Measurements from ENCODE around the gene UNC5C.

The UNC5C gene

GRCh38 chr4:95358421-95358820, 190.4 kb downstream of the UNC5C start:
- DNase-seq (ENCODE audit: low read depth in 4 of 4, low spot score in 1 of 4): no peak

GRCh38 chr4:95355021-95355420, 193.8 kb downstream of the UNC5C start:
- no peak for DNase-seq (ENCODE audit: low read depth in 4 of 4, low spot score in 1 of 4)

DNA sequence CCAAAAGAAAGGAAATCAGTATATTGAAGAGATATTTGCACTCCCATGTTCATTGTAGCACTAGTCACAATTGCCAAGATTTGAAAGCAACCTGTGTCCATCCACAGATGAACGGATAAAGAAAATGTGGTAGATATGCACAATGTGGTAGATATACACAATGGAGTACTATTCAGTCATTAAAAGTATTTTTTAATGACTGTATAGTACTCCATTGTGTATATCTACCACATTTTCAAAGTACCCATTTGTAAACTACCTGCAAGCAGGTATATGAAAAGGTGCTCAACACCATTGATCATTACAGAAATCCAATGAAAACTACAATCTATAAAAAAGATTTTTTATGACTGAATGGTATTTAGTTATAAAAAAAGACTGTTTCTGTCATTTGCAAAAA, 200.4 kb downstream of the UNC5C start:
- no peak for DNase-seq (ENCODE audit: low read depth in 4 of 4, low spot score in 1 of 4)

- DNase-seq (ENCODE audit: low read depth in 4 of 4, low spot score in 1 of 4): no peak
Measured at GRCh38 chr4:95343235-95343634, 205.5 kb downstream of the UNC5C start.

DNA sequence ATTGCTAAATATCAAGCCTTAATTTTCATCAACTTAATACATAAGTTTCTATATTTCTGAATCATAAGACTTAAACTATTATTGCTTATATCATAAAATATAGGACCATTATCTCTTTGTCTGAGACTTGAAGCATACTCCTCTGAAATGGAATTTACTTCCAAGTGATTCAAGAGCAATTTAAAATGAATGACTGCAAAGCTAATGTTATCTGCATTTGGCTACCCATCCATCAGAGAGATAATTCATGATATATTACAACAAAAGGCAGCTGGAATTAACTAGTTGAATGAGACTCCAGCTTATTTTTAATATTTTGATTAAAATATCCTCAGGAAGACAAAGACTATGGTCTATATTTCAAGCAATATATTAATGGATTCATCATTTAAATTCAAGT, 208.6 kb downstream of the UNC5C start:
- no peak for DNase-seq (ENCODE audit: low read depth in 4 of 4, low spot score in 1 of 4)

DNA sequence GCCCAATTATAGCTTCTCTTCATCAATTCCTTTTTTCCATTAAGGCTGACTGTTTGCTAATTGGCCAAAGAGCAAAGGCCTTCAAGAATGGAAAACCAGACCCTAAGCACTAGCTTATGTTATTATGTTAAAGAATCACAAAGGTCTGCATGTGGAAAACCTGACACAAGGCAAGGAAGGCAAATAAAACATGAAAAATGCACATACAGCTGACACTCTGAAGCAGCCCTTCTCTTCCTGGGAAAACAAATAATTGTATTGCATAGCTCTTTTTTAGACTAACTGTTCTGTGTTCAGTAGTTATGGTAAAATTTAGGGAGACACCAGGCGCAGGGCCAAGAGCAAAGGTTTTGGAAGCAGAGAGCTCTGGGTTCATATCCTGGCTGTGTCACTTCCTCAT, 223.1 kb downstream of the UNC5C start:
- no peak for DNase-seq (ENCODE audit: low read depth in 4 of 4, low spot score in 1 of 4)

- no peak for DNase-seq (ENCODE audit: low read depth in 4 of 4, low spot score in 1 of 4)
Measured at GRCh38 chr4:95319169-95319568, 229.6 kb downstream of the UNC5C start.

GRCh38 chr4:95318483-95318882, 230.3 kb downstream of the UNC5C start:
- DNase-seq (ENCODE audit: low read depth in 4 of 4, low spot score in 1 of 4): no peak

DNA sequence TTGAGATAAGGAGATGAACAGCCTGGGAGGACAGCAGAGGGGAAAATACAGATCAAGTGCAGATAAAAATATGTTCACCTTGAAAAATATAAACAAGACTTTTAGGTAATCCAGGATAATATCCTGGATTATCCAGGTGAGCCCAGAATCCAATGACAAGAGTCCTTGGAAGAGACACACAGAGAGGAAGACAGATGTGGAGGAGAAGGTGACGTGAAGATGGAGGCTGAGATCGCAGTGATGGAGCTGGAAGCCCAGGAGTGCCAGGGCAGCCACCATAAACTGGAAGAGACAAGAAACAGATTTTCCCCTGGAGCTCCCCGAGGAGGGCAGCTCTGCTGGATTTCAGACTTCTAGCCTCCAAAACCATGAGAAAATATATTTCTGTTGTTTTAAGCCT, 230.7 kb downstream of the UNC5C start:
- no peak for DNase-seq (ENCODE audit: low read depth in 4 of 4, low spot score in 1 of 4)

DNA sequence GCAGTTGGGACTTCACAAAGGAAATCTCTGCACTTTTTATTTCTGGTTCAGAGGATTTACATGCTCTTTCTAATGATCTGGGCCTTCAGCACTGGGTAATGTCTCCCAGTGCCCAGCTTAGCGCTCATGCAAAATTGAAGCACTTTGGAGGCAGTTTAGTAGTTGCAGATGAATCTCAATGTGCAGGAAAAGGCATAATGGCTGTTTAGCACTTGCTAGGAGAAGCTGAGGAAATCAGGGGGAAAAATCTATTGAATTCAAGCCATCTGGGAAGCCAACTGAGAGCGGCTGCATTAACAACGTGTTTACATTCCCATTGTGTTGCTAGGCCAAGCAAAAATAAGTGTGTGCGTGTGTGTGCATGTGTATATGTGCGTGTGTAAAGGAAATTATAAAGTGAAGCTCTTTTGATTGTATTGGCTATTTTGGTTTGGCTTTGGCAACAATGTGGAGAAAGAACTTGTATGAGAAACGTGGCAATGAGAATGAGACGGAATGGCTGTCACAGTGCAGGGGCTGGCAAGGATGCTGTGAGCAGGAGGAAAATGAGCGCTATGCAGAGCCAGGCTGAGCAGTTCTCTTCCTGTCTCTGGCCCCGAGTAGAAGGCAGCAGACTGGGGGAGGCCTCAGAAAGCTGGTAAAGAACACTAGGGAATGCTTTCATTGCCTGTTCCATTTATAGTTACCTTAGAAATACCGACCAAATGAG, 231.5 kb downstream of the UNC5C start:
- DNase-seq (ENCODE audit: low read depth in 4 of 4, low spot score in 1 of 4): no peak

DNA sequence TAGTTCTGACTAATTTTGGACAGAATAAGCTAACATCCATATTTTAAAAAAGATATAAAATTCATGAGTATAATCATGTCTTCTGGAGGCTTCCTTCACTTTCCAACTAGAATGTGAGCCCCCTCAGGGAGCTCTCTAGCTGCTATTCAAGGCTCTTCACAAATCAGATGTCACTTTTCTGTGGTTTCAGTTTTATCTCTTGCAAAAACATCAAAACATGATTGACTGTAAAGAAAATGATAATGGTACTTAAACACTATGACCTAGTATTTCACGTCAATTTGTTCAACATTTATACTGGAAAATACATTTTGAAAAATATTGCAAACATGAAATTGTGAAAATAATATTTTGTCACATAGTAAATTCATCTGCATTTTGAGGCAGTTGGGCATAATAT, 234.2 kb downstream of the UNC5C start:
- no peak for DNase-seq (ENCODE audit: low read depth in 4 of 4, low spot score in 1 of 4)

DNA sequence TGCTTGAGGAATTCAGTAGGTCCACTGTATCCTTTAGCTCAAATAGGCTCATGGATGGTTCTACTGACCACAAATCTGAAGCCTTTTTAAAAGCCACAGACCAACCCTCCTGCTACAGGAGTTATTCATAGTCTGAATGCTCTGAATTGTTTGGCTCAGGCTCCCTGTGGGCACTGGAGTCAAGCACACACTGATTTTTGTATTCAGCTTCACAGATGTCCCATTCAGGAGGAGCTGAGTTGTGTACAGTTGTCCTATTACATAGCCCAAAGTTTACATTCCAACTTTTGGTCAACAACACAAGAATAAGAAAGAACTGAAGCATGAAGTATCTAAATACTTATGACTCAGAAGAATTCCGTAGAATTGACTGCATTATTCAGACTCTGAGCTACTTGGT, 243.9 kb downstream of the UNC5C start:
- no peak for DNase-seq (ENCODE audit: low read depth in 4 of 4, low spot score in 1 of 4)

- DNase-seq (ENCODE audit: low read depth in 4 of 4, low spot score in 1 of 4): no peak
Measured at GRCh38 chr4:95300304-95300703, 248.5 kb downstream of the UNC5C start.

- DNase-seq (ENCODE audit: low read depth in 4 of 4, low spot score in 1 of 4): no peak
Measured at GRCh38 chr4:95296052-95296451, 252.7 kb downstream of the UNC5C start.

- no peak for DNase-seq (ENCODE audit: low read depth in 4 of 4, low spot score in 1 of 4)
Measured at GRCh38 chr4:95295157-95295556, 253.6 kb downstream of the UNC5C start.

DNA sequence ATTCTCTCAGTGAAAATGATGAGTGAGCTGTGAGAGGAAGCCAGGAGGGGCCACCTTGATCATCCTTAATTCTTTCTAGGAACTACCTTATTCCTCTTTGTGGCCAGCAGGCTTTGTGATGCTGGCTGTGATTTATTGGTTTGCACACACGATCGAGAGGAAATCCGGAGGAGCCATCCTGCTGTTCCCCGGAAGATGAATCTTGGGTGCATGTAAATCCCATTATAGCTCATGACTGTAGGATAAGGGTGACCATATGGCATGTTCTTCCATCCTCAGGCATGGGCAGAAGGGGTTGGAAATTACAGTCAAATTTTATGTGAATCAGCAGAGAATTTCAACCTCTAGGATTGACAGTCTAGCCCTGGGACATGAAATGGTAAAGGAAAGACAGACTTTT, 254.5 kb downstream of the UNC5C start:
- no peak for DNase-seq (ENCODE audit: low read depth in 4 of 4, low spot score in 1 of 4)

DNA sequence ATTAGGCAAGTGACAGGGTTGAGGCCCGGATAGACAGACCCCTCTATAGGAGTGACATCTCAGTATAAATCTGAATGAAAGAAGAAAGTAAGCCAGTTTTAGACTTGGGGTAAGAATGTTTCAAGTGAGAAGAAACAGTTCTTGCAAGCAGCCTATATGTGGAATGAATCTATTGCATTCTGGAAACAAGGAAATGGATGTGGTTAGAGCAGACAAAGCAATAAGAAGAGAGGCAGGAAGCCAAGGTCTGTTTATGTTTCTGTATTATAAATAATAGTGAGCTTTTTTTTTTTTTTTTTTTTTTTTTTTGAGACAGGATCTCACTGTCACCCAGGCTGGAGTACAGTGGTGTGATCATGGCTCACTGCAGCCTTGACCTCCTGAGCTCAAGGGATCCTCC, 255.8 kb downstream of the UNC5C start:
- DNase-seq (ENCODE audit: low read depth in 4 of 4, low spot score in 1 of 4): no peak

- DNase-seq (ENCODE audit: low read depth in 4 of 4, low spot score in 1 of 4): no peak
Measured at GRCh38 chr4:95290702-95291101, 258.1 kb downstream of the UNC5C start.

DNA sequence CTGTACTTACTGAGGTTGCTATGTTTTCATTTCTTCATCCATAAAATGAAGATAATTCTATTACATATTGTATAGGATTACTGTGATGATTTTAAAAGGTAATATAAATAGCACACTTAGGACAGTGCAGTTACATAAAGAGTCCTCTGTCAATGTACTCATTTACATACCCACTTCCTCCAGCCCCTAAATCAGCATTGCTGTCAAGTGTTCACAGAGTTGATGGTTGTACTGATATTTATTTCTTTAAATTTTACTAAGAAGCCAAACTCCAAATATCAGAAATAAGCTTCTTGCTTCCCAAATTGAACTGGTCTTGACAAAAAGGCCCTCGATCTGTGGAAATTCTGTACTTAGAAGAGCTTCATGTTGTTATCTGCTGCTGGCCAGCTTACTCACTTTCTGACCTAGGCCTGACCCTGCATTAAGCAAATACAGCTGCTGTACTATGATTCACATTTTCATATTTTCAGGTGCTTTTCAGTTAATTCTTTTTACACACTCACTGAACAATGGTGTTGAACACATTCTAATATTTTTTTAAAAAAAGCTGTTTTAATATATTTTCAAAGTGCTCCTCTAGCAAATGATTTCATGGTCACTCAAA, 259.6 kb downstream of the UNC5C start:
- no peak for DNase-seq (ENCODE audit: low read depth in 4 of 4, low spot score in 1 of 4)

GRCh38 chr4:95288552-95288951, 260.2 kb downstream of the UNC5C start:
- DNase-seq (ENCODE audit: low read depth in 4 of 4, low spot score in 1 of 4): no peak

DNA sequence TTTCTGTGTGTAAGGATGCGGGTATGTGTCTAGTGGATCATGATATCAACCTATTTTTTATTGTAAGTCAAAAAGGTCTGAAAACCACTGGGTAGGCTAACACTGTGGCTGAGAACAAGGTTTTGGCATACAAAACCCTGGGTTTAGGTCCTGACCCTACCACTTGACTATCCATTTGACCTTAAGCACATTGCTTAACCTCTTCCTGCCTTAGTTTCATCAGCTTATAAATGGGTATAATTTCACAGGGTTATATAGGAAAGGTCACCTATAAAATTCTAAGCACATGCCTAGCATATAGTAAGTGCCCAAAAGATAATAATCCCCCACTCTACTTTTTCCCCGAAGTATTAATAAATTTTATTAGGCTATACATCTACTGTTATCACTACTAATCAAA, 263.0 kb downstream of the UNC5C start:
- DNase-seq (ENCODE audit: low read depth in 4 of 4, low spot score in 1 of 4): no peak

DNA sequence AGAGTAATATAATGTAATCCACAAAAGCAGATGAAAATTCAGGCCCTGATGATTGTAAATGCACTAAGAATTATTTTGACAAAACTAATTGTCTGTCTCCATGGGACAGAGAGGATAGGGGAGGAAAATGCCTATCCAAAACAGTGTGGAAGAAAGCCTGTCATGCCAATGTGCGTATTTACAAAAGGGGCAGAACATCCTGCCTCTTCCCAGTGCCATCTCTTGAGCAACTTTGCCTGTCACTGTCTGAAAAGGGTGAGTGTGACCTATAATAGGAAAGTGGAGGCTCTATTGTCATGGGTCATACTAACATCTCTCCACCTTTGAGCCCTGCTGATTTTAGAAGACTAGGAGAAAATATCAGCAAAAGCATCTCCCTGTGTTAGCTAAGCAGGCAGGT, 264.1 kb downstream of the UNC5C start:
- no peak for DNase-seq (ENCODE audit: low read depth in 4 of 4, low spot score in 1 of 4)

- no peak for DNase-seq (ENCODE audit: low read depth in 4 of 4, low spot score in 1 of 4)
Measured at GRCh38 chr4:95283320-95283719, 265.5 kb downstream of the UNC5C start.
